Adrenal gland (tissue), 5 donors: ENCODE data around the gene ZNF253.
"Not testable (repeated sequence)": the region's sequence is repeated elsewhere in the genome, so short reads cannot be mapped to it uniquely, and the experiment has no call there.

Experiments used
- POLR2A ChIP-seq, 2 donors: fragments of 450-650 bp; IDR thresholded peaks; one replicate each; pipeline ENCODE4 v1.6.1; 2017; ENCODE audit warnings: antibody characterized with exemption in 2 of 2, mild to moderate bottlenecking in 2 of 2, moderate library complexity in 1 of 2
- TF ChIP-seq, protein P1 (sequence below), 6 experiments: fragments of 450-650 bp in 4 of 6; fragments of 200-600 bp in 2 of 6; sonication (generic) in 1 of 6; IDR thresholded peaks; 1 replicate in 5 of 6; 2 replicates in 1 of 6; pipeline versions ENCODE4 v1.5.1 to v1.8.0; 2016 to 2021; ENCODE audit warnings: antibody characterized with exemption in 6 of 6, mild to moderate bottlenecking in 2 of 6, moderate library complexity in 1 of 6
- donor health status: DM: no; HTN: no; CAD: no.

DNA sequence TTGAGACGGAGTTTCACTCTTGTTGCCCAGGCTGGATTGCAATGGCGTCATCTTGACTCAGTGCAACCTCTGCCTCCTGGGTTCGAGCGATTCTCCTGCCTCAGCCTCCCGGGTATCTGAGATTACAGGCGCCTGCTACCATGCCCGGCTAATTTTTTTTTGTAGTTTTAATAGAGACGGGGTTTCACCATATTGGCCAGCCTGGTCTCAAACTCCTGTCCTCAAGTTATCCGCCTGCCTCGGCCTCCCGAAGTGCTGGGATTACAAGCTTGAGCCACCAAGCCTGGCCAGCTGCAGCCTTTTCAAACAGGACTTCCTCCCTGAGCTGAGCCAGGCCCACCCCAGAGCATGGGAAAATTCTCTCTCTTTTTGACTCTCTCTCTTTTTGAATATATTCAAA is 43.7 kb upstream of the ZNF253 start:
- TF ChIP-seq, protein P1, sequence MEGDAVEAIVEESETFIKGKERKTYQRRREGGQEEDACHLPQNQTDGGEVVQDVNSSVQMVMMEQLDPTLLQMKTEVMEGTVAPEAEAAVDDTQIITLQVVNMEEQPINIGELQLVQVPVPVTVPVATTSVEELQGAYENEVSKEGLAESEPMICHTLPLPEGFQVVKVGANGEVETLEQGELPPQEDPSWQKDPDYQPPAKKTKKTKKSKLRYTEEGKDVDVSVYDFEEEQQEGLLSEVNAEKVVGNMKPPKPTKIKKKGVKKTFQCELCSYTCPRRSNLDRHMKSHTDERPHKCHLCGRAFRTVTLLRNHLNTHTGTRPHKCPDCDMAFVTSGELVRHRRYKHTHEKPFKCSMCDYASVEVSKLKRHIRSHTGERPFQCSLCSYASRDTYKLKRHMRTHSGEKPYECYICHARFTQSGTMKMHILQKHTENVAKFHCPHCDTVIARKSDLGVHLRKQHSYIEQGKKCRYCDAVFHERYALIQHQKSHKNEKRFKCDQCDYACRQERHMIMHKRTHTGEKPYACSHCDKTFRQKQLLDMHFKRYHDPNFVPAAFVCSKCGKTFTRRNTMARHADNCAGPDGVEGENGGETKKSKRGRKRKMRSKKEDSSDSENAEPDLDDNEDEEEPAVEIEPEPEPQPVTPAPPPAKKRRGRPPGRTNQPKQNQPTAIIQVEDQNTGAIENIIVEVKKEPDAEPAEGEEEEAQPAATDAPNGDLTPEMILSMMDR (IDR thresholded peaks at IDR 0.05), result not testable (repeated sequence)
- not testable (repeated sequence) for TF ChIP-seq POLR2A (IDR thresholded peaks at IDR 0.05)
